Colon (tissue), 2 donors: ENCODE results near the gene BCAS1.

Experiments
- FAIRE-seq: peaks from 2 replicates; lab custom pipeline; 2012; peaks lifted over from hg19 to GRCh38; lab: Jason Lieb, UNC
- donor health status: control.
- donor health status: control.

BCAS1 gene

GRCh38 chr20:53902968-53903651, 167.3 kb downstream of the BCAS1 start:
- no peak for FAIRE-seq

- no peak for FAIRE-seq
Observed at GRCh38 chr20:53901497-53902096, 168.8 kb downstream of the BCAS1 start.

DNA sequence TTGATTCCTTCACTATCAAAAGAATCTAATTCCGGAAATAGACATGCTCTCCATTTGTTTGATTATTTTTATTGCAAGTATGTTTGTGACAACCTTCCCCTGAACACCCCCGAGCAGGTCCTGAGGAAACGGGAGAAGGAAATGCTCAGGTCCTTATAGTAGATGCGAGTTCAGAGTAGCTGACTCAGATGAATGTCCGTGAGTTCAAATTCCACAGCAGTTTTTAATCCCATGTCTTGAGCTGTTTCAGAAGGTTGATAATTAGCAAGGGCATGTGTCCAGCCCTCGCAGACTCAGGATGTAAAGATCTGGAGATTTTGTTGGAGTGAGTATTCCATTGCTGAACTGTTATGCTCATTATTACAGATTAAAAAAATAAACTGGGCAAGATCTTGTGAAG, 169.3 kb downstream of the BCAS1 start:
- FAIRE-seq = no peak

DNA sequence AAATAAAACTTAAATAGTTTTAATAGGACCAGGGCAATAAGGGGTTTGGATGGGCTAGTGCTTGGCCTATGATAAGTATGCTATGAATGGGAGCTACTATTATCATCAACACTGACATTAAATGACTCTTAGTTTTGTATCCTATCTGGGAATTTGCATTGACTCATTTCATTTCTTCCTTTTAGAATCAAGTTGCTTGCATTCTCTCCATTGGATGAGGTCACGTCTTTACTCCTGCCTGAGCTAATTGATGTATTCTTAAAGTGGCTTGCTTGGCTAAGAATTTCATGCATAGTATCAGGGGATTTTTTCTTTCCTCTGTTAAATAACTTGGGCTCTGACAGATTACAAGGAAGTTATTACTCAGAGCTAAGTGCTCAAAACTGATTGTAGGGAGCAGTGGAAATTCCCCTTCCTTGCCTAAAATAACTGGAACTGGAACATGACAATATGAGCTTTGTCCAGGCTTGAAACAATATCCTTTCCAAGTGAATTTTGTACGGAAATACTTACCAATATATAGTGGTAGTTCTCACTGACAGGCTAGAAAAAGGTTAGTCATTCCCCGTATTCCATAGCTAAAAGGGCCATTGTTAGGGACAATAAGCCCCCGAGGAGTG, 169.9 kb downstream of the BCAS1 start:
- no peak for FAIRE-seq

GRCh38 chr20:53899351-53900167, 170.8 kb downstream of the BCAS1 start:
- no peak for FAIRE-seq

DNA sequence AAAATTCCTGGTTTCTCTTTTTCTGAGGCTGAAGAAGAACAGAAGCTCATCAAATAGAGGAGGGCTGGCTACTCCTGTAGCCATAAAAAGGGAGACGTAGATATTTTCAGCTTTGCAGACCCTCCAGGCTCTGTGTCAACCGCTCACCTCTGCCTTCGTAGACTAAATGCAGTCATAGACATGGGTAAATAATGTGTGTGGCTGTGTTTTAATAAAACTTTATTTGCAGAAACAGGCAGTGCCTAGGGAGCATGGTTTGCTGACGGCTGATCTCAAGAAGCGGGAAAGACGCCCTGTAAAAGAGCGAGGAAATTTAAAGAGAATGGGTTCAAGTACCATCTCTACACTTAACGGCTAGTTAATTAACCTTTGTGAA, 171.8 kb downstream of the BCAS1 start:
- FAIRE-seq = no peak

DNA sequence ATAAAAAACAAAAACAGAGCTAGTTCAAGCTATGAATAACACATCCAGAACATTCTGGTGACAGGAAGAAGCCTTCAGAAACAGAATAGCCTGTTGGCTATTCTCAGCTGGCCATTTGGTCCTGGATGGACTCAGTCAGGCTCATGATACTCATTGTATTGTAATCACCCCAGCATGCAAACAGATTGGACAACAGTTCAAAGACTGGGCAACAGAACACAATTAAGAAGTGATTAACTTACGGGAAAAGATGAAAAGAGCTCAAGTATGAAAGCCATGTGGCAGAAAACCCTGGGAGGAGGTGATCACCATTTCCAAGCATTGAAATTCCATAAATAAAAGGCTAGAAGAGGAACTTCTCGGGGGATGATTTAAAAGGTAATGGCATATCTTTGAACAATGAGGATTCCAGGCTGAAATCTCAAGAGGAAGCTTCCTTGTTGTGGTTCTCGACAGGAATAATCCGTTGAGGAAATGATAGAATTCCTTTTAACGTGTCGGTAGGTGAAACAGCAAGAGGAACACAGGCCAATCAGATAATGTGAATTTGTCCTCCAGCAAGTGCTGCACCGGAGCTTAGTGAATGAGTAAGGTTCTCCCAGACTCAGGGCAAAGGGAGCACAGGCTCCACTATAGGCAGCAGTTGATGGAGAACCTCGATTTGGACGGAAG, 172.4 kb downstream of the BCAS1 start:
- FAIRE-seq = no peak

DNA sequence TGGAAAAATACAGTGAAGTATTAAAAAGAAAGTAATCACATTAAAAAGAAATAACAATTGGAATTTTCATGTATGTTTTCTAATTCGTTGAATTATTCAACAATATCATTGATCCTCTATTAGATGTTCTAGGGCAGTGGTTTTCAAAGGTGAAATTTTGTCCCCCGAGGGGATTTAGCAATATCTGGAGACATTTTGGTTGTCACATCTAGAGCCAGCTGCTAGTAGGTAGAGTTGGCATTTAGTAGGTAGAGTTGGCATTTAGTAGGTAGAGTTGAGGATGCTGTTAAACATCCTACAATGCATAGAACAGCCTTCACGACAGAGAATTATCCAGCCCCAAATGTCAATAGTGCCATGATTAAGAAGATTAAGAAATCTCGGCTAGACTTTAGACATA, 173.7 kb downstream of the BCAS1 start:
- no peak for FAIRE-seq

GRCh38 chr20:53896041-53896440, 174.4 kb downstream of the BCAS1 start:
- no peak for FAIRE-seq

GRCh38 chr20:53895385-53895755, 175.0 kb downstream of the BCAS1 start:
- no peak for FAIRE-seq

DNA sequence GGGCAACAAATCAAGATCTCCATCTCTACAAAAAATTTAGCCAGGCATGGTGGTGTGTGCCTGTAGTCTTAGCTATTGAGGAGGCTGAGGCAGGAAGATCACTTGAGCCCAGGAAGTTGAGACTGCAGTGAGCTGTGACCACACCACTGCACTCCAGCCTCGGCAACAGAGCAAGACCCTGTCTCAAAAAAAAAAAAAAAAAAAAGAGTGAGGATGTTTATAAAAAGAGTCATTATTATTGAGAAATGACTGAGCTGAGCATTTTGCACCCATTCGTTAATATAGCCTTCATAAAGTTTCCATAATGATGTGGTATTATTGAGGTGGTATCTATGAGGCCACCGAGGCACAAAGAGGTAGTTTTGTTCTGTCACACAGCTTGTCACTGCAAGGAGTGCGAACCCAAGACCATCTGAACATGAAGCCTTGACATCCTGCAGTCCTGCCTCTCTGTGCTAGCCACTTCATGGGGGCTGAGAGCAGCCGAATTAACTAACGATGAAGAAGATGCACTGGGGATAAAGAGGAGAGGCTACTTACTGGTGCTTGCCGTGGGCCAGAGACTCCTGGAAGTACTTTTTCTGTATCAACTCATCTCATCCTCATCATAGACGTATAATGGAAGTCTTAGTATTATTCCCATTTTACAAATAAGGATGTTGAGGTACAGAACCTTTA, 175.5 kb downstream of the BCAS1 start:
- FAIRE-seq = no peak
